Measurements from ENCODE around the gene NEMP1.

DNA sequence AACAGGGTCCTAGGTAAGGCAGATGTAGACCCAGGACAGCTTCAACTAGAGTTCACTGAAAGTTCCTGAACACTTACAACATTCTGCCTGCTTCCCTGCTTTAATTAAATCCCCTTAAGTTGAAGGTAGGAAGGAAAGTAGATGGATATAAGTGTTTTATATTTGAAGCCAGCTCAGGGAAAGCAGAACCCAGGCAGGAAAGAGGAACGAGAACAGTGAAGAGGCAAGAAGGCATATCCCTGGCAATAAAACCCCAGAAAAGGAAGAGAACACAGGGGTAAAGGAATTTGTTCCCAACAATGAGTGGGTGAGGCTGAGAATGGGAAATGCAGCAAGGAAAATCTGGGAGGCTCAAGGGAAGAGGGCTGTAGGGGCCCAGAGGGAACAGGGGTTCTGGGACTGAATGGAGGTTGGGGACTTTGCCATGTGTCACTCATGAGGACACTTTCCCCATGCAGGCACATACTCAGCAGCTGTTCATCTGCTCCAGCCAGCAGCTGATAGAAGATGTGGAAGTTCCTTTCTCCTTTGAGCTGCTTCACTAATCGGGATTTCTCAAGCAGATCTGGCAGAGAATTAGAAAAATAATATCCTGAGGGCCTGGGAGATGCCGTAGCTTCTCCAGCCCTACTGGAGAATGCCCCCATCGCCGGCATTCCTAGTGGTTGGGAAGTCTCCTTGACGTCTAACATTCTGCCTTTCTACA, 32.4 kb downstream of the NEMP1 start:
- TF ChIP-seq, protein P1, sequence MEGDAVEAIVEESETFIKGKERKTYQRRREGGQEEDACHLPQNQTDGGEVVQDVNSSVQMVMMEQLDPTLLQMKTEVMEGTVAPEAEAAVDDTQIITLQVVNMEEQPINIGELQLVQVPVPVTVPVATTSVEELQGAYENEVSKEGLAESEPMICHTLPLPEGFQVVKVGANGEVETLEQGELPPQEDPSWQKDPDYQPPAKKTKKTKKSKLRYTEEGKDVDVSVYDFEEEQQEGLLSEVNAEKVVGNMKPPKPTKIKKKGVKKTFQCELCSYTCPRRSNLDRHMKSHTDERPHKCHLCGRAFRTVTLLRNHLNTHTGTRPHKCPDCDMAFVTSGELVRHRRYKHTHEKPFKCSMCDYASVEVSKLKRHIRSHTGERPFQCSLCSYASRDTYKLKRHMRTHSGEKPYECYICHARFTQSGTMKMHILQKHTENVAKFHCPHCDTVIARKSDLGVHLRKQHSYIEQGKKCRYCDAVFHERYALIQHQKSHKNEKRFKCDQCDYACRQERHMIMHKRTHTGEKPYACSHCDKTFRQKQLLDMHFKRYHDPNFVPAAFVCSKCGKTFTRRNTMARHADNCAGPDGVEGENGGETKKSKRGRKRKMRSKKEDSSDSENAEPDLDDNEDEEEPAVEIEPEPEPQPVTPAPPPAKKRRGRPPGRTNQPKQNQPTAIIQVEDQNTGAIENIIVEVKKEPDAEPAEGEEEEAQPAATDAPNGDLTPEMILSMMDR (conservative IDR thresholded peaks at IDR 0.05): no peak
- no peak for TF ChIP-seq EZH2 (IDR thresholded peaks at IDR 0.05; ENCODE audit: low read depth)

Data from PC-9 (cell line).